Glomerular visceral epithelial cell (primary cell): ENCODE measurements around the gene AAMP.
"Not testable (repeated sequence)": the region's sequence is repeated elsewhere in the genome, so short reads cannot be mapped to it uniquely, and the experiment has no call there.

Source experiments
- DNase-seq: peaks from one replicate; pipeline ENCODE4 v3.0.0-alpha.2; 2016; ENCODE audit errors: extremely low spot score

Gene AAMP

DNA sequence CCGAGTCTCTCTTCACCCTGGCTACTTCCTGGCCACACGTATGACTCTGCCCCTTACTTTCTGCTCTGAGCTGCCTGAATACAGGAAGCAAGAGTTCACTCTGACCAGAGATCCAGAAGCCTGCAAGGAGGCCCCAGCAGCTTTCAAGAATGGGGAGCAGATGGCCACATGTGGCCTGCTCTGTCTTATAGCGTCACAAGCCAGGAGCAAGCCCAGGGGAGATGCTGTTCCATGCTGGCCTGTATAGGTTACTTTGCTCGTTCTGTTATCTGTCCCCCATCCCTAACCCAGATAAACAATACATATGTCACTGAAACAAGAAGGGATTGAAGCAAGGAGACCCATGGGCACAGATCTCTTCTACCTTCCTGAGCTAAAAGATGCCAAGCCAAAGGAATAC is 4.6 kb upstream of the AAMP start:
- DNase-seq, result no peak

DNA sequence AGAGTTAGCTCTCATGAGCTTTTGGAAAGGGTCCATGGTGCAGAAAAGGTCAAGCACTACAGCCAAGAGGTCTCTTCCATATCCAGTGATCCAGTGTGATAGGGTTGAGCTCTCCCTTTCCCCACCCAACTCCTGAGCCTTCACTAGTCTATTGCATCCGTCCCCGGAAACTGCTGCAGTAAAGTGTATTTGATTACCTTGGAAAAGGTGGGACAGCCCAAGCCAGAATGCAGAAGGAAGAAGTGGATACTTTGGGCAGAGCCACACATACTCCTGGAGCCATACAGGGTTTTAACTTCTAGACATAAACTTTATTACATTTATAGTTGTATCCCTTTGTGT is 3.9 kb upstream of the AAMP start:
- no peak for DNase-seq

DNA sequence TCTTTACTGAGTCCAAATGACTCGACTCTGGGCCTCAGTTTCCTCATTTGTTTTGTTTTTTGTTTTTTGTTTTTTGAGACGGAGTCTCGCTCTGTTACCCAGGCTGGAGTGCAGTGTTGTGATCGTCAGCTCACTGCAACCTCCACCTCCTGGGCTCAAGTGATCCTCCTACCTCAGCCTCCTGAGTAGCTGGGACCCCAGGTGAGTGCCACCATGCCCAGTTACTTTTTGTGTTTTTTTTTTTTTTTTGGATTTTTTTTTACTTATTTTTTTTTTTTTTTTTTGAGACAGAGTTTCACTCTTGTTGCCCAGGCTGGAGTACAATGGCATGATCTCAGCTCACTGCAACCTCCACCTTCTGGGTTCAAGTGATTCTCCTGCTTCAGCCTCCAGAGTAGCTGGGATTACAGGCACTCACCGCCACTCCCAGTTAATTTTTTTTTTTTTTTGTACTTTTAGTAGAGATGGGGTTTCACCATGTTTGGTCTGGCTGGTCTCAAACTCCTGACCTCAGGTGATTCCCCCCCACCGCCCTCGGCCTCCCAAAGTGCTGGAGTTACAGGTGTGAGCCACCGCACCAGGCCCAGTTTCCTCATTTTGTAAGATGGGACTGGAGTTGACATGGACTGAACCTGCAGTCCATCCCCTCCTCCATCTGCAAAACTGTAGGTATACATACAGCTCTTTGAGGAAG is 3.4 kb upstream of the AAMP start:
- not testable (repeated sequence) for DNase-seq

DNA sequence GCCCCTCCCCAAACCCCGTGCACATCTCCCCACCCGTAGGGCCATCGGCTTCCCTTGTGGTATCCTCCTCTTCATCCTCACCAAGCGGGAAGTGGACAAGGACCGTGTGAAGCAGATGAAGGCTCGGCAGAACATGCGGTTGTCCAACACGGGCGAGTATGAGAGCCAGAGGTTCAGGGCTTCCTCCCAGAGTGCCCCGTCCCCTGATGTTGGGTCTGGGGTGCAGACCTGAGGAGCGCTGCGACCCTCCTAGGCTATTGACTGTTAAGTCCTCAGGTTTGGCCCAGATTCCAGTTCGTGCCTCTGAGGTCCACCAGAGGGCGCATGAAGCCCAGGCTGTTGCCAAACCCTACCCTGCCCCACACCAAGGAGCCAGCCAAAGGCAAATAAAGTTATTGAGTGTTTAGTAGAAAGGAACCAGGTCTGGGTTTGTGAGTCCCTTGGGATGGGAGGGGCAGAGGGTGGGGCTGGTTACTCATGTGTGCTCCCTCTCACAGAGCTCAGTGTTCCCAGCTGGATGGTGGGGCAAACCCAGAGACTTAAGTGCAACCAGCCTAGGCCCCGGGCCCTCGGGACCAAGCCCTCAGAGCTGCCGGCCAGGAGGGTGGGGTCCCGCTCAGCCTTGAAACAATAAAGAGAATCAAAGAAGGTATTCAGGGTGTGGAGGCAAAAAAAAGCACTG is 2.7 kb upstream of the AAMP start:
- DNase-seq, result peak; percentile 90

DNA sequence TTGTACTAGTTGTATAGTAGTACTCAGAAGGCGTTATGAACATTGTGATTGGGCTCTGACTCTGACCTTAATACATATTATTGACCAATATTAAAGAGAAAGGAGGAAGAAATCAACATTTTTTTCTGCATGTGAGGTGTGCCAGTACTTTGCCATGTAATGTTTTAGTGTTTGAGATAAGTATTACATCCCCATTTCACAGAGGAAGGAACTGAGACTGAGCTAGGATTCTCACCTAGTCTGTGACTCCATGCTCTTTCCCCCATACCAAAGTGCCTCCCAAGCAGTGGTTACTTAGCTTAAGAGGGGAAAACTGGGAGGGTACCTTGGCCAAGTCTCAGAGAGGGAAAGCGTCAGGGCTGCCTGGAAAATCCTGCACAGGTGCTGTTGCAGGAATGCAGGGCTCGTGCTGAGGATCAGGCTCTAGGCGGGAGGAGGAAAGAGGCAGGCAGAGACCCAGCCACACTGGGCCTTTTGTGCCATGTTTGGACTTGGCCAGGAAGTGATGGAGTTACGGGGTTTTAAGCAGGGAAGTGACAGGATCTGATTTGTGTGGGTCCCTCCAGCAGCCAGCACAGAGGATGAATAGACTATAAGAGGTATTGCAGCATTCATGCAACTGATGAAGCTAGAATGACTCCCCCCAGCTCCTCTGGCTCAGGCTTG is 2.1 kb upstream of the AAMP start:
- DNase-seq, result no peak

DNA sequence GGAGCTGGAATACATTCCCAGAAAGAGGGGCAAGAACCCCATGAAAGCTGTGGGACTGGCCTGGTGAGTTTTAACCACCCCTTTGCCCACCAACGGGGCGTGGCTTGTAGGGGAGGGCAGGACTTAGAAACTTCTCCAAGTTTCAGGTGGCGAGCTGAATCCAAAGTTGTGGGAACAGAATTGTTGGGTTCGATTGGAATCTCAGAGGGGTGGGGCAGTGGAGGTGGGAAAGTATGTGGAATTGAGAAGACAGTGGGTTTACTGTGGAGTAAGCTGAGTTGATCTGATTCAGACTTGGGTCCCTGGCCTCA is 1.5 kb upstream of the AAMP start:
- no peak for DNase-seq

DNA sequence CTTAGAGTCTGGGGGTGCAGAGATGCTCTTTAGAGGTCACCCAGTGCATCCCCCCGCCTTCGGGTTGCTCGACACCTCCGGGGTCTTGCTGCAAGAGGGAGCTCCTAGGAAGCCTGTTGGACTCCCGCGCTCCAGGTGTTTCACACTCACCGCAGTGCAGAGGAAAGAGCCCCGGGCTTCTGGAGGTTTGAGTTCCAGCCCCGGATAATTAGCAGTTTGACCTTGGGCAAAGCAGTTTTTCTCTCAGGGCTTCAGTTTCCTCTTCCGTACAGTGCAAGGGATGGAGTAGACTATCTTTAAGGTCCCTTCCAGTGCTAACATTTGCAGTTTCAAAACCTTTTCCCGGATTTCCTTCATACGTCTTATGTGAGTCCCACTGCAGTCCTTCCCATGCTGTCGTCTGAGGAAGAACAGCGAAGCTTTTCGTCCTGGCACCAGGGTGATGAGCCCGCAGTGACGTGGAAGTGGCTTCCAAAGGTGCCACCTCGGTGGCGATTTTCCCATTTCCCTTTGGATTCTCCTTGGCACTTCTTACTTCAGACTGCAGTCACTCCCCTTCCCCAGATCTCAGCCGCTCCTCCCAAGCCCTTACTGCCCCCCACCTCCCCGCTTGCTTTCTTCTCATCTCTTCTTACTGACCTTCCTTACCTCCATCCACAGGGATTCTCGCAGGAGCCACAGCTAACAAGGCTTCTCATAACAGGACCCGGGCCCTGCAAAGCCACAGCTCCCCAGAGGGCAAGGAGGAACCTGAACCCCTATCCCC is 967 bp upstream of the AAMP start:
- DNase-seq, result no peak

DNA sequence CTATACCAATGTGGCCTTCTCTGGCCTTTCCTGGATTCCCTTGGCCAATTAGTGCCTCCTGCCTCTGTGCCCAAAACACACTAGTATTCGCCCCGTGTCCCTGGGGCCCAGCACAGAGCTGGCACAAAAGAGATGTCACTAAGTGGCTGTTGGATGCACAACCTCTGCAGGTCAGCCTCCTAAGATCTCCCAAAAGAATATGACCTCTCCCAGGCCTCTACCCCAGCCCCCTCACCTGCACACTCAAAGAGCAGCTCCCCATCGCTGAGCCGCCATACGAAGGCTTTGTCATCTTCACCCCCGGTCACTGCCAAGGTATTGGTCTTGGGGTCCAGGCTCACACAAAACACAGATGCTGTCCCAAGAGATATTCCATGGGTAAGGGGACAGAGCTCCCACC is 2.7 kb downstream of the AAMP start:
- no peak for DNase-seq

DNA sequence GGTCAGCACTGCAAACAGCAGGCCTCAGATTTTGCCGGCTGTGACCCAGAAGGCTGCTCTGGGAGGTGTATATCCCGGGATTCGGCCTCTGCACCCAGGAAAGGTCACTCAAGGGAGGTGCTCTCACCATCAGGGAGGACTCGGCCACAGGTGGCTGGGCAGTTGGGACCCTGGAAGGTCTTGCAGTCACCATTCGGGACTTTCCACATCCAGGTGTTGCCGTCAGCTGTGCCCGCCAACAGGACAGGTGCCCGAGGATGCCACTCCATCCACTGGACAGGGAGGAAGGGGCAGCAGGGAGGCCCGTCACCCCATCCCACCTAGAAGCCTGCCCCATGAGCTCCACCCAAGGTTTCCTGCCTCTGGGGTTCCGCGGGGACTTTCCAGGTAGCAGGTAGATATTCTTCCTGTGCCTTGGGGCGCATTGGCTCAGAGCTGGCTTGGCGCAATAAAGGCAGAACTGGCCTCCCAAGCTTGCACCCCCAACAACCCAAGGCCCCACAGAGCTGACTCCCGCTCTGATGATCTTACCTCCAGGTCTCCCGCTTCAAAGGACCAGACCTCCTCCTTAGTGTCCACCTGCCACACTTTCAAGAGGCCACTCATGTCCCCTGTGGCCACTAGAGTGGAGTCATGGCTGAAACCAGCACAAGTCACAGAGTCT is 3.5 kb downstream of the AAMP start:
- no peak for DNase-seq

DNA sequence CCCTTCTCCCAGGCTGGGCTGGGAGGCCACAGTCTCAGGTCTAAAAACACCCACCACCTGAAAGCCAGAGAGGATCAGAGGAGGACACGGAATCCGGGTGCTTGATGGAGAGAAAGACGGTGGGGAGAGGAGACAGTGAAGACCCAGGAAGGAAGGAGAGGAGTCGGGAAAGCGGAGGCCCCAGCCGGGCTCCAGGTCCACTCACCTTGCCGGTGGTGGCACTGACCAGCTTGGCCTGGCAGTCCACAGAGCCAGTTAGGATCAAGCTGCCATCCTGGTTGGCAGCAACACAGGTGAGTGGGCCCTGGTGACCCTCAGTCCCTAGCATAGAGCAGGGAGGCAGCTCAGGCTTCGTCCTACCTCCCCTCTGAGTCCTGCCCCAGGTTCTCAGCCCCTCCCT is 4.3 kb downstream of the AAMP start:
- DNase-seq, result no peak

DNA sequence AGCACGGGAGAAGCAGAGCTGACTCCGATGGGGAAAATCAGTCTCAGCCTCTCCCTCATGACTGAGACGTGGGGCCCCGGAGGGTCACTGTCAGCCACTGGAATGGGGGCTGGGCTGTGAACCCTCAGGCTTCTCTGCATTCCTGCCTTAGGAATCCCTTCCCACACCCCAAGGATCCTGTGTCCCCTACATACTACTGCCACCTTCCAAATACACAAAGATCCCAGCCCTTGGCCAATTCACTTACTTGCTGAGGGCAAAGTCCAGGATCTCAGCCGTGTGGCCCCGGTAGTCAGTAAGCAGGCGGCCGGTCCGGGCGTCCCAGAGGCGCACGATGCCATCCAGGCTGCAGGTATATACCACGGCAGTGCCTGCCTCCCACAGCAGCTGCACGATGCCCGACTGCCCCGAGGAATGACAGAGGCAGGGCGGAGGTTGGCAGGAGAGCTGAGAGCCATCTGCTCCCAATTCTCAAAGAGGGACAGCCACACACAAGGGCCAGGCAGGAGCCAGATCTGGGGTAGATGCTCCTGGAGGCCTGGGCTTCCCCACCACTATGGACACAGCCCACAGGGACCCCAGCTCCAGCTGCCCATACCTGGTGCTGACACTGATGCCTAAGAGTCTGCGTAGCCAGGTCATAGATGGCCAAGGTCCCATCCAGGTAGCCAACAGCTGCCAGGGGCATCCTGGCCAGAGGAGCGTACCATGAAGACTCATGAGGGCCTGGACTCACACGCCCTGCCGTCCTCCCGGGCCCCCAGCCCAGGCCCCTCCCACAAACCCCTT is 5.0 kb downstream of the AAMP start:
- DNase-seq, result no peak

DNA sequence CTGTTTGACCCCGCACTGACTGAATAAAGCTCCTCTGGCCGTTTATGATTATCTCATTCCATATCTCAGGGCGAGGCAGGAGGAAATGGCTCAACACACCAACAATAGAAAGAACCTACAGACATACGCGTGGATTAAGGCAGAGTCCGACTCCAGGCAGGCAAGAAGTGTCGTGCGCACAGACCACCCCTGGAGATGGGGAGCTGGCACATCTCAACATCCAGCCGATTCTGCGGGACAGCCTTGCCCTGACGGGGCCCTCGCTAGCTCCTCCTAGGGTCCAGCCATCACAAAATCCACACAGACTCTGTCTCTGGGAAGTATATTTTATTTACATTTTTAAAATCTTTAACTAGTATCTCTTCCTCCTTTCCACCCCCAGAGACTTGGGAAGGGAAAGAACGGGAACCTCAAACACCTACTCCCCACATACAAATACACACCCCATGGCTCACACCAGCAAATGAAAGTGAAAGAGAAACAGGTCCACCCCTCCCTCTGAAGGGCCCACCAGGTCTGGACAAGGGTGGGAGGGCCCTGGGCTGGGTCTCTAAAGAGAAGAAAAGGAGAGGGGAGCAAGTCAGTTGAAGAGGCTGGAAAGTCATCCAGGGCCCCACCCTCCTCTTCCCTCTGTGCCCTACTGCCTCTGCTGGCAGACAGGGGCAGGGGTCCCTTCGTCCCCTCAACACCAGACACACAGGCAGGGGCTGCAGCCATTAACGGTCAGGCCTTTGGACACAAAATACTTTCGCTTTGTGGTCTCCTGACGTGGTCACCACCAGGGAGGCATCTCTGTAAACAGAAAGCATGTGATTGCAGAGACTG is 5.9 kb downstream of the AAMP start:
- no peak for DNase-seq

DNA sequence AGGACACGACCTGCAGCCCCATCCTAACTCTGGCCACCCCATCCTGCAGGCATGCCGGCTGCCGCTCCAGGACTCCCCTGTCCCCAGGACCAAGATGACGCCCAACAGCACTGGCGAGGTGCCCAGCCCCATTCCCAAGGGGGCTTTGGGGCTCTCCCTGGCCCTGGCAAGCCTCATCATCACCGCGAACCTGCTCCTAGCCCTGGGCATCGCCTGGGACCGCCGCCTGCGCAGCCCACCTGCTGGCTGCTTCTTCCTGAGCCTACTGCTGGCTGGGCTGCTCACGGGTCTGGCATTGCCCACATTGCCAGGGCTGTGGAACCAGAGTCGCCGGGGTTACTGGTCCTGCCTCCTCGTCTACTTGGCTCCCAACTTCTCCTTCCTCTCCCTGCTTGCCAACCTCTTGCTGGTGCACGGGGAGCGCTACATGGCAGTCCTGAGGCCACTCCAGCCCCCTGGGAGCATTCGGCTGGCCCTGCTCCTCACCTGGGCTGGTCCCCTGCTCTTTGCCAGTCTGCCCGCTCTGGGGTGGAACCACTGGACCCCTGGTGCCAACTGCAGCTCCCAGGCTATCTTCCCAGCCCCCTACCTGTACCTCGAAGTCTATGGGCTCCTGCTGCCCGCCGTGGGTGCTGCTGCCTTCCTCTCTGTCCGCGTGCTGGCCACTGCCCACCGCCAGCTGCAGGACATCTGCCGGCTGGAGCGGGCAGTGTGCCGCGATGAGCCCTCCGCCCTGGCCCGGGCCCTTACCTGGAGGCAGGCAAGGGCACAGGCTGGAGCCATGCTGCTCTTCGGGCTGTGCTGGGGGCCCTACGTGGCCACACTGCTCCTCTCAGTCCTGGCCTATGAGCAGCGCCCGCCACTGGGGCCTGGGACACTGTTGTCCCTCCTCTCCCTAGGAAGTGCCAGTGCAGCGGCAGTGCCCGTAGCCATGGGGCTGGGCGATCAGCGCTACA is 7.0 kb downstream of the AAMP start:
- no peak for DNase-seq

DNA sequence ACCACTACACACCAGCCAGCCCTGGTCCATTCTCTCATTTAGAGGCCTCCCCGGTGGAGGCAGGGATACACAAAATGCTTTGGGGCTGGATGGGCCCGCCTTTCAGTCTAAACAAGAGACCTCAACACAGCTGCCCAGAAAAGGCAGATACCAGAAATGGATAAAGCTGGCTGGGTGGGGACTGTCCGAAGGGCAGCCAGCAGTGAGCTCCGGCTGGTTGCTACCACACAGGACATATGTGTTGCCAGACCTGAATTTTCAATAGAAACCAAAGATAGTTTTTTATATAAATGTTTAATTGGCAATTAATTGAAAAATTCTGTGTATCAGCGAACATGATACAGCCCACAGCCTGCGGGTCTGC is 7.7 kb downstream of the AAMP start:
- no peak for DNase-seq

DNA sequence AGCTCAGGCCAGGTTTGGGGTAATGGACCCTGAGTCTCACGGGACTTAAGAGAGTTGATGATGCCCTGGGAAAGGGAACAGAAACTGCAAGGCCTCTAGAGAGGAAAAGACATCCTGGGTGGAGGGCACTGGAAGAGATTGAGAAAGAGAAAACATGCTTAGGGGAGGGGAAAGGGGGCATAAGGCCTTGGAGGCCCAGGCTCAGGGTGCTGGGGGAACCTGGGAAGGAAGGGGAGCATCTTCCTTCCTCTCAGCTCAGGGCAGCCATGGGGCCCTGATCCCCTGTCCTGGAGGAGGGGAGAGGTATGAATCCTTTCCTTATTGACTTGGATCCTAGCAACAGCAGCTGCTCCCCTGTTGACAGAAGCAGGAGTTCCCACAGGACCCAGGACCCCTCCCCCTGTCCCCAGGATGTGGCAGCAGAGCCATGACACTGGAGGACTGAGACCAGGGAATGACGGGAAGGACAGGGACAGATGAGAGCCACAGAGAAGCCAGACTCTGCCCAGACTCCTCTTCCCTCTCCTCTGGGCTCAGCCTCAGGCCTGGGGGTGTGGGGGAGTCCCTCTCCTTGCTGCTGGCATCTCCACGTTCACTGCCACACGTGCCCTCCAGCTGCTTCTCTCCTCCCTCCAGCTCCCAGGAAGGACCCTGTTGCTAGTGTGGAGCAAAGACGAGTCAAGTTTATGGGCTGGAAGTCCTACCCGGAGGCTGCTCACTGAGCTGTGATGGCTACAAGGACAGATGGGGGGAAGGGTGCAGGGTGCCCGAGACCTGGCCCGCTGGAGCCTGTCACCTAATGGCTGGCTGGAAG is 8.3 kb downstream of the AAMP start:
- no peak for DNase-seq

DNA sequence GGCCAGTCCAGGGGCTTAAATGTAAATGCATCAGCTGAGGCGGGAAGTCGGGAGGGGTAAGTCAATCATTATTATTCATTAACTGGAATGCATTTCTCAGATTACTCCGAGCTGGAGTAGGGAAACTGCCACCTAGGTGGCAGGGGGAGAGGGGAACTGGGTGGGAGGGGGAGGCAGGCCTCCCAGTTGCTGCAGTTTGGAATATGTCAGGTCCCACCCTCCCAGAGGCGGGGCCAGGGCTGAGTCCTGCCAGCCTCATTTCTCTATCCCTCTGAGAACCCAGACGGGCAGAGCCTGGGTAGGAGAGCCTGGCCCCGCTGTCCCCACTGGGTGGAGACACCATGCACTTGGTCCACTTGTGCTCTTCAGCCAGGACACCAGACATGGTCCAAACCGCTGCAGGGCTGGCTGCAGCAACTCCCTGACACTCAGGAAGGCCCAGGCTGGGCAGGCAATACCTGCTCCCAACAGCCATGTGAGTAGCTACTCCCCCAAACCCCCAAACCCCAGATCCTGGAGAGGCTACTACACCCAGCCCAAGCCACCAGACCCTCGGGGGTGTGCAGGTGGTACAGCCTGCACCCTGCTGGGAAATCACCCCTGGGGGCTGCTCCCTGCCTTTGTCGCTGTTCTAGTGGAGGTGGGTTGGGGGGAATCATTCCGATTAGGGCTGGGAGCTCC is 9.1 kb downstream of the AAMP start, which contains the start of gene GPBAR1:
Gene GPBAR1 (plus strand): TSS at position 274 of the 681 bp plus-strand sequence. CDS start 1,710 bp downstream, outside the sequence.
- DNase-seq, result peak; percentile 54

DNA sequence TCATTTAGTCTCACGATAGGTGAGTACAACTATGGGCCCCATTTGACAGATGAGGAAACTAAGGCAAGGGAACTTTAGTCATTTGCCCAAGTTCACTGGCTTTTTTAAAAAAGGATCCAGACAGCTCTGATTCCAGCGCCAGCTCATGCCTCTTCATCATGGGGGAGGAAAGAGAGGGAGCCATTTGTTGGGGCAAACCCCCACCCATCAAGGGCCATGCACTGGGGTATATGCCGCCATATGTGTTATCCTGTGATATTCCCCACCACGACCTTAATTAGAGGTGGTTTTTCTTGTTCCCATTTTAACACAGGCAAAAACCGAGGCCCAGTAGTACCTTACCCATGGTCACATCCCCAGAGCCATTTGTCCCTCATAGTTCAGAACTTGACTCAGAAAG is 9.8 kb downstream of the AAMP start:
- DNase-seq, result no peak
